ENCODE measurements around the gene SMIM15.
"Not testable (repeated sequence)": the region's sequence is repeated elsewhere in the genome, so short reads cannot be mapped to it uniquely, and the experiment has no call there.

The SMIM15 gene, protein sequence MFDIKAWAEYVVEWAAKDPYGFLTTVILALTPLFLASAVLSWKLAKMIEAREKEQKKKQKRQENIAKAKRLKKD
- total RNA-seq, result 21.7 to 140 (median 76.3) reads per million in 18 experiments

GRCh38 chr5:61162010-61162831 is at the start of gene SMIM15:
SMIM15 (minus strand) TSS chr5:61162468; CDS start chr5:61160171, 2,297 bp downstream.
- peak; percentile 94 to 98 for DNase-seq

DNA sequence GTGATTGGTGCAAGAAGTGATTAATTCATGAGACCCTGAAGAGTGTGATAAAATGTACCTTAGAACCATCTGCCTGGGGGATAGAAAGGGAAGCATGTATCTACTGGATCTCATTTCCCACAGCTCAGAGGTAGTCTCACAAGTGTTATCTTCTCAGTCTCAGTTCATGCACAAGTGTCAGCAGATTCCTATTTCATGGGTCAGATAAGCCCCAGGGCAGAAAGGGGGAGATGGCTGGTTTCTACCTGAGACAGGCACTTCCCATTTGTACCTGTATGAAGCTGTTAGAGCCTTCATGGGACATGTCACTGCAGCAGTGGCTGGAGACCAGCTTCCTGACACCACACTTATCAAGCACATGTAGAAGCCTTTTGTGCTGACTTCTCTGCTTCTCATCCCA is 45.6 kb upstream of the SMIM15 start:
- no peak for DNase-seq

DNA sequence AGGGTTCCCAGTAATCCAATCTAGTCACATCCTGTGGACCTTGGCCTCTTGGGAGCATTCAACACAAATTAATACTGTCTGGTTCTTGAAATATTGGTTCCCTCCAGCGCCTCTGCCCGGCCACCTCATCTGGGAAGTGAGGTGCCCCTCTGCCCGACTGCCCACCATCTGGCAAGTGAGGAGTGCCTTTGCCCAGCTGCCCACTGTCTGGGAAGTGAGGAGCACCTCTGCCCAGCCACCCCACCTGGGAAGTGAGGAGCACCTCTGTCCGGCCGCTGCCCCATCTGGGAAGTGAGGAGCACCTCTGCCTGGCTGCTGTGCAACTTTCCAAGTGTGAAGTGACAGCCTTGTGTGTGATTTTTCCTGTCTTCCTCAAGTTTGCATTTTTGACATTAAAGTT is 42.7 kb upstream of the SMIM15 start:
- DNase-seq, result no peak

DNA sequence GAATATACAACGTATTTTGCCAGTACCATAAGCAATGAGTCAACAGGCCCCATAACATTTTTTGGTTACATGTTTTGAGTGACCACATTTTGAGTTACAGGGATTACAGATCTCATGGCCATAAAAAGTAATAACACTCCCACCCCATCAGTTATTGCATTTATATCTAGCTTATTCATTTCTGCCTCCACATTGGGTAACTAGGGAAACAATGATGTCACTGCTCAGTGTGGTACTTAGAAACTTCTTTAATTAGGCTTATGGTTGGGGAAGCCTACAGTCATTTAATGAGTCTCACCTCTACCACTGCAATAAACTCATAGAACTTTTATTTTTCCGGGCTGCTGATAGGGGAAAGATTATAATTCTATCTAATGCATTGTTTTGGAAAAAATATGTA is 39.9 kb upstream of the SMIM15 start:
- DNase-seq, result no peak

- no peak for DNase-seq
Measured at GRCh38 chr5:61200582-61201155, 38.4 kb upstream of the SMIM15 start.

GRCh38 chr5:61198606-61199005 is 36.3 kb upstream of the SMIM15 start:
- no peak for DNase-seq

DNA sequence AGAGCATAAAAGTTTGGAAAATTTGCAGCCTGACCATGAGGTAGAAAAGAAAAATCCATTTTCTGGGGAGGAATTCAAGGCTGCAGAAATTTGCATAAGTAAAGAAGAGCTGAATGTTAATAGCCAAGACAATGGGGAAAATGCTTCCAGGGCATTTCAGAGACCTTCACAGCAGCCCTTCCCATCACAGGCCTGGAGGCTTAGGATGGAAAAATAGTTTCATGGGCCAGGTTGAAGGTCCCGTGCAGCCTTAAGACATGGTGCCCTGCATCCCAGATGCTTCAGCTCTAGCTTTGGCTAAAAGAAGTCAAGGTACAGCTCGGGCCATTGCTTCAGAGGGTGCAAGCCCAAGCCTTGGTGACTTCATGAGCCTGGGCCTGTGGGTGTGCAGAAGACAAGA is 25.6 kb upstream of the SMIM15 start:
- DNase-seq, result not testable (repeated sequence)

- DNase-seq, result not testable (repeated sequence)
Measured at GRCh38 chr5:61187352-61187751, 25.1 kb upstream of the SMIM15 start.

DNA sequence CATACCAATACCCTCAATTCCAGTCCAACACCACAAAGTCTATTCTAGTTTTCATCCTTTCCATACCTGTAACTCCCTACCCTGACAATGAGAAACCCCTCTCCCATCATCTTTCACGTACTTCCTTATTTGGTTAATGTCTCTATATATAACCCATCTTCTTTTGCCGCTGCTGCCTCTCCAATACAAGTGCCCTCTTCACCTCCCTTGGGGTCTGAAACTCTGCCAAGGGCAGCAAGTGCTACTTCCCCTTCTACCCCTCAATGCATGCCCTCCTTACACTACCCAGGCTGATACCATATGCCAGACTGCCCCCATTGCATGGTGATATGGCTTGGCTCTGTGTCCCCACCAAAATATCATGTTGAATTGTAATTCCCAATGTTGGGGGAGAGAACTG is 24.4 kb upstream of the SMIM15 start:
- no peak for DNase-seq

- DNase-seq, result no peak
Measured at GRCh38 chr5:61184708-61185107, 22.4 kb upstream of the SMIM15 start.

DNA sequence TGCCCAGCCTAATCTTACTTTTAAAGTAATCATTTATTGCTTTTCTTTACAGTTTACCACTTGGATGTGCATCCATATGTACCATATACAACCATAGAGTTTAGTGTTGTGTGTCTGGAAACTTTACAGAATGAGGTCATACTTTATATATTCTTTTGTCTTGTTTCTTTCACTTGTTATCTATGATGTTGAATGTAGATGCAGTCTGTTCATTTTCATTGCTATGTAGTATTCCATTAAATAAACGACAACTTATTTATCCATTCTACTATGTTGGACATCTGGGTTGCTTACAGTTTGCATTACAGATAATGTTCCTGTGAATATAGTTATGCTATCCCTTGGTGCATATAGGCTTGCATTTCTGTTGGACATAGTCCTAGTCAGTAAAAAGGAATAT is 21.3 kb upstream of the SMIM15 start:
- DNase-seq, result no peak

DNA sequence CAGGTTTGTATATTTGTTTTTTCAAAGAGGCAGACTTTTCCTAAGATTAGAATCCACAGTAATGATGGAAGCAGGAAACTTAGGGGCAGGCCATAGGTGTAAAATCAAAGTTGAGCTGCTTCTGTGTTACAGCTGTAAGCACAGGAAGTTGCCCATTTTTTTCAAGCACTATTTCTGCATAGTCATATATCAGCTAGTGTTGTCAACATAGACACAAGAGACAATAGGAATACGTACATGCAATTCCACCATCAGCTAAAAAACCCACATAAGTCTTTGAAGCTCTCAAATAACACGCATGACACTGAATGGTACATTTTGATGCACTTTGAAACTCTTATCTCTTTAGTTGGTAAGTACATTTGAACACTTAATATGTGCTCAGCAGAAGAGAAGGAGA is 20.2 kb upstream of the SMIM15 start:
- peak; percentile 58 to 61 for DNase-seq

- no peak for DNase-seq
Measured at GRCh38 chr5:61180886-61181285, 18.6 kb upstream of the SMIM15 start.

DNA sequence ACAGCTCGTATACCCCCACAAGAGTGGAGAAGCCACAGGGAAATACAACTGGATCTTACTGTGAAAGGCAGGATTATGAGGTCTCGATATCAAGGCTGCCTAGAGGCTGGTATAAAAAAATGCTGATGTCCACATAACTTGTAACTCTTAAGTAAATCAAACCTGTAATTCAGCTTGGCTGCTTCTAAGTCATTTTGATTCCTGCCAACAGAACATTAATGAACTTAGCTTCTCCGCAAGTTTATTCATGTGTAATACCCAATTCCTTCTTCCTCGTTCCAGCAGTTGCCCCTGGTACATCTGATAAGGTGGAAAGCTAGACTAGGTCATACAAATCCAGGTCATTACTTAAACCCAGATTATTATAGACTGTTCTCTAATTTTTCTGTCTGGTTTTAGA is 16.4 kb upstream of the SMIM15 start:
- no peak for DNase-seq

- peak; percentile 58 to 65 for DNase-seq
Measured at GRCh38 chr5:61177716-61178115, 15.4 kb upstream of the SMIM15 start.

GRCh38 chr5:61177070-61177469 is 14.8 kb upstream of the SMIM15 start:
- DNase-seq, result no peak

DNA sequence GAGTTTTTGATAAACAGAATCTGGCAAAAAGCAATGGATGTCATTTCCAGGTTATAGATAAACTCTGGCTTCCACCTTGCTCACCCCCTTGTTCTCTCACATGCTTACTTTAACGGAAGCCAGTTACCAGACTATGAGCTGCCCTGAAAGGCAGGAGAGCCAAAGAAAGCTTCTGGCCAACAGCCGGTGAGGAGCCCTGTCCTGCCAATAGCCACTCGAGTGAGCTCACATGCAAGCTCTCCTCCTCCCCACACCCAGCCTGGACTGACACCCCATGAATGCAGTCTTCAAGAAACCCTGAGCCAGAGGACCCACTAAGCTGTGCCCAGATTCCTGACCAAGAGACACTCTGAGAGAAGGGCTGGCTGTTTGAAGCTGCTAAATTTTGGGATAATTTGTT is 14.4 kb upstream of the SMIM15 start:
- DNase-seq, result no peak

GRCh38 chr5:61171479-61171878 is 9.2 kb upstream of the SMIM15 start:
- no peak for DNase-seq

- no peak for DNase-seq
Measured at GRCh38 chr5:61168951-61169350, 6.7 kb upstream of the SMIM15 start.

DNA sequence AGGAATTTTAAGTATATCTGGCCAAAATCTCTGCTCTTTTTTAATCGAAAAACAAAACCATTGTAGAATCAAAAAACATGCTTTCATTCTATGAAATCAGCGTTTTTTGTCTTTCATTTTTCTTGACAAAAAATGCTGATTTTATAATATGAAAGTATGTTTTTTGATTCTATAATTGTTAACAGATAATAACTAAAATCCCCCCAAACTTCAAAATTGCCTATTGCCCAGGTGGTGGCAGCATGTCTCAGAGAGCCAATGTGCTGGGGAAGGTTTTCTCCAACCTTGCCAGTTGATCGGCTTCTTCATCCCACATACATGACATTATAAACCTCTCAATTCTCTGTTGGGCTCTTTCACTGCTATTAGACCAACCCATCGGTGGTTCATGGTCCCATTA is 5.1 kb upstream of the SMIM15 start:
- peak in 1 of 2 donors; percentile 47 for DNase-seq

GRCh38 chr5:61163905-61164304 is 1.6 kb upstream of the SMIM15 start:
- DNase-seq, result no peak

GRCh38 chr5:61162832-61163567 is 732 bp upstream of the SMIM15 start:
- DNase-seq, result peak; percentile 38 to 66

DNA sequence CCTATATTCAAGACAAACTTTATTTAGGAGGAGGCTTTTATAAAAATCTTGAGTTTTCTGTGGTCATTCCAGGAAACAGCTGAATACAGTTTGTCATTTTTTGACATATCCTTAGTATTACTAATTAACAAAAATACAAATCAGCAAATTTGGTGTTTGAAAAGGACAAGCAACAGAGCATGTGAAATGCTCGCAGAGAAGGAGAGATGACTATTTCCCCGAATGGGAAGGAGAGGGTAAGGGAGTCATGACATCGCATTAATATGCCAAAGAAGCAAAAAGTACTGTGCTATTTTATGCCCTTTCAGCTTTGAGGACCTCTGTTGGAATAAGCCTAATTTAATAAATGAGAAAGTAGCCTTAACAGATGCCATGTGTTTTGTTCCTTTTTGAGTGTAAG is 1.8 kb downstream of the SMIM15 start:
- DNase-seq, result no peak
